ENCODE results near the gene KLF5.

Gene KLF5

GRCh38 chr13:73059460-73060250, 850 bp downstream of the KLF5 start:
- peak; percentile 65 for DNase-seq (ENCODE audit: low read depth)

GRCh38 chr13:73060251-73061160, 1.7 kb downstream of the KLF5 start:
- DNase-seq (ENCODE audit: low read depth): peak; percentile 80

- no peak for DNase-seq (ENCODE audit: low read depth)
Observed at GRCh38 chr13:73061473-73061872, 2.7 kb downstream of the KLF5 start.

GRCh38 chr13:73061876-73062275, 3.1 kb downstream of the KLF5 start:
- no peak for DNase-seq (ENCODE audit: low read depth)

- no peak for DNase-seq (ENCODE audit: low read depth)
Observed at GRCh38 chr13:73062468-73062867, 3.7 kb downstream of the KLF5 start.

GRCh38 chr13:73063166-73063565, 4.4 kb downstream of the KLF5 start:
- no peak for DNase-seq (ENCODE audit: low read depth)

GRCh38 chr13:73065036-73065435, 6.2 kb downstream of the KLF5 start:
- DNase-seq (ENCODE audit: low read depth): no peak

GRCh38 chr13:73065665-73066340, 7.0 kb downstream of the KLF5 start:
- DNase-seq (ENCODE audit: low read depth): no peak

- DNase-seq (ENCODE audit: low read depth): peak; percentile 46
Observed at GRCh38 chr13:73069206-73069805, 10.5 kb downstream of the KLF5 start.

GRCh38 chr13:73070451-73071098, 11.8 kb downstream of the KLF5 start:
- DNase-seq (ENCODE audit: low read depth): no peak

GRCh38 chr13:73072239-73072900, 13.6 kb downstream of the KLF5 start:
- no peak for DNase-seq (ENCODE audit: low read depth)

GRCh38 chr13:73073050-73073449, 14.2 kb downstream of the KLF5 start:
- no peak for DNase-seq (ENCODE audit: low read depth)

GRCh38 chr13:73074014-73074413, 15.2 kb downstream of the KLF5 start:
- DNase-seq (ENCODE audit: low read depth): no peak

GRCh38 chr13:73074926-73075325, 16.1 kb downstream of the KLF5 start:
- no peak for DNase-seq (ENCODE audit: low read depth)

GRCh38 chr13:73075546-73075945, 16.7 kb downstream of the KLF5 start:
- DNase-seq (ENCODE audit: low read depth): no peak

- no peak for DNase-seq (ENCODE audit: low read depth)
Observed at GRCh38 chr13:73075954-73076353, 17.1 kb downstream of the KLF5 start.

GRCh38 chr13:73077865-73078264, 19.1 kb downstream of the KLF5 start:
- no peak for DNase-seq (ENCODE audit: low read depth)

- no peak for DNase-seq (ENCODE audit: low read depth)
Observed at GRCh38 chr13:73079359-73079758, 20.6 kb downstream of the KLF5 start.

GRCh38 chr13:73081256-73081915, 22.6 kb downstream of the KLF5 start:
- DNase-seq (ENCODE audit: low read depth): no peak

- DNase-seq (ENCODE audit: low read depth): no peak
Observed at GRCh38 chr13:73082471-73082870, 23.7 kb downstream of the KLF5 start.

- no peak for DNase-seq (ENCODE audit: low read depth)
Observed at GRCh38 chr13:73082895-73083294, 24.1 kb downstream of the KLF5 start.

All from ELR (cell line).